ENCODE data around the gene POLR3E.
A peak's percentile ranks its signal among the peaks of the same experiment; 100 is the strongest.
"Not testable (repeated sequence)": the region's sequence is repeated elsewhere in the genome, so short reads cannot be mapped to it uniquely, and the experiment has no call there.

The POLR3E gene

DNA sequence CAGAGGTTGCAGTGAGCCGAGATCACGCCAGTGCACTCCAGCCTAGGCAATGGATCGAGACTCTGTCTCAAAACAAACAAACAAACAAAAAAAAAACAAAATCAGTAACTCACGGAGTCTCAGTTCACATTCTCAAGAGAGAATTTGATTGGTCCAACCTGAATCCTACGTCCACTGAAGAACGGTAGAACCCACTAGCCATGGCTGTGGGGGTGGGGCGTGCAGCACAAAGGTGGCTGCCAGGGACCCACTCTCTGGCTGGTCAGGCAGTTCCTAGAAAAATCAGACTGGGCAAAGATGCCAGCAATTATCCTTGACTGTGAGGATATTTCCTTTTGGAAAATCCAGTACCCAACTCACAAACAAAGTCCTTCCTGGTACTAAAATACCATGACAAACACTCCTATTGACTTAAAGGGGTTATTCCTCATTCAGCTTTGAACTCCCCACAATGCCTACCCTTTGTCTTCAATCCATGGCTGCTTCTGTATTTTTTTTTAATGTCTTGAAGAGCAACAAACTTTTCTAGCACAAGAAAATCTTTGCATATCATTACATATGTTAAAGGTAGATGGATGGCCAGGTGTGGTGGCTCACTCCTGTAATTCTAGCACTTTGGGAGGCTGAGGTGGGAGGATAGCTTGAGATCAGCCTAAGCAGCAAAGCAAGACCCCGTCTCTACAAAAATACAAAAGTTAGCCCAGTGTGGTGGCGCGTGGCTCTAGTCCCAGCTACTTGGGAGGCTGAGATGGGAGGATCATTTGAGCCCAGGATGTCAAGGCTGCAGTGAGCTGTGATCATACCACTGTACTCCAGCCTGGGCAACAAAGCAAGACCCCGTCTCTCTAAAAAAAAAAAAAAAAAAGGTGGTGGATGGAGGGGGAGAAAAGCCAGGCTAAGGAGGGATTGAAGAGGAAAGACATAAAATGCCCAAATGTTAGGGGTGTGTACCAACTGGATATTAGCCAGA, 3.8 kb upstream of the POLR3E start:
- no peak for DNase-seq (ENCODE audit: low spot score)

DNA sequence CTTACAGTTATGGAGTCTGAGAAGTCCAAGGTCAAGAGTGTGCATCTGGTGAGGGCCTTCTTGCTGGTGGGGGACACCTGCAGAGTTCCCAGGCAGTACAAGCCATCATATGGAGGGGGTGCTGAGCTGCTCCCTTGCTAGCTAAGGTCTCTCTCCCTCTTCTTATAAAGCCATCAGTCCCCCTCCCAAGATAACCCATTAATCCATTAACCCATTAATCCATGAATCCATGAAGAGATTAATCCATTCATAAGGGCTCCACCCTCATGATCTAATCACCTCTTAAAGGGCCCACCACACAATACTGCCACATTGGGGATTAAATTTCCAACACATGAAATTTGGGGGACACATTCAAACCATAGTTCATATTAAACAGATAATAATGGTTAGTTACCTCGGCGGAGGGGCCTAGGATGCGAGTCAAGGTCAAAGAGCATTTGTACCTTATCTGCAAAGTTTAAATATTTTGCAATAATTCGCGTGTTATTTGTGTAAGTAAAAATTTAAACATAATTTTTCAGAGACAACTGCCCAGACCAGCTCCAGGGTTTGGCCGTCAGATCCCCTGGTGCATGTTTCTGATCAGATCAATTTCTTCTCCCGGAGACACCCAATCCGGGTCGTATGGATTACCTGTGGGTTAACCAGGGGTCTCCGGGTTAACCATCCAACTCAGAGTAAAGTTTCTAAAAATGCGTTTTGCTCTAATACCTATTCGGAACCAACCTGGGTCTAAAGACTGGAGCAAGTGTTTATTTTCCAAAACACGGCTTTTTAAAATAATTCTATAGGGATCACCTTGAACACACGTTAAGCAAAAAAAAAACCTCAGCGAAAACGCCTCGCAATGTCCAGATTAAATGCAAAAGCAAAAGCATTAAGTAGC, 740 bp upstream of the POLR3E start:
- DNase-seq (ENCODE audit: low spot score): no peak

DNA sequence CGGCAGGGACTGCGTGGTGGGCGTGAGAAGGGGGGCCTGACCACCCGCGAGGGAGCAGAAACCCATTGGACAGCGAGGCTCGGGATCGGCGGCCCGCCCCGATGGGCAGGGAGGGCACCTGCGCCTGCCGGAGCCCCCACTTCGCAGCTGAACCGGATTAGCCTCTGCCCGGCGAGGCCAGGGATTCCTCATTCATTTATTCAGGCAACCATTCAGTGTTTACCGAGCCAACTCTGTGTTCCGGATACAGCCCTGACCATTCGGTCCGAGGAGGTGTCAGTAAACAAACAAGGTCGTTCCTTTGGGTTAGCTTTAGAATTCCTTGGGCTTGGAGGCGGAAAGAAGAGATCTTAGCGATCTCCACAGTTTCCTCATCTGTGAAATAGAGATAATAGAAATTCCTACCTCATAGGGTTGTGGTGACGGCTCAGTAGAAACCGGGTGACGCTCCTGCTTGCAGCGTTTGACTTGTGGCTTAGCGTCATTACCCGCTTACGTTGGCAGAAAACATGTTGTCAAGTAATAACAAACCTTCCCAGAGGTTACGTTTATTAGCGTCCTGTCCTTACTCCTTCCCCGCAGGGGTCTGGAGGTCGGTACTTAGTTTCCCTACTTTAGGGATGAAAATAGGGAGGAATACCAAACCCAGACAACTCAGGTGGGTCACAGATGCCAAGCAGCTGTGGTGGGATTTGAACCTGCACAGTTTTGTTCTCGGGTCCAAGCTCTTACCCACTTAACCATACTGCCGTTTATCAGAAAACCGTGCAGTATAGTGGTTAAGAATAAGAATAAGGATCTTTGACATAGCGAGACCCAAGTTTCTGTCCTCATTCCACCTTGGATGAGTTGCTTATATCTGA, 893 bp downstream of the POLR3E start:
- DNase-seq (ENCODE audit: low spot score): peak; percentile 84

DNA sequence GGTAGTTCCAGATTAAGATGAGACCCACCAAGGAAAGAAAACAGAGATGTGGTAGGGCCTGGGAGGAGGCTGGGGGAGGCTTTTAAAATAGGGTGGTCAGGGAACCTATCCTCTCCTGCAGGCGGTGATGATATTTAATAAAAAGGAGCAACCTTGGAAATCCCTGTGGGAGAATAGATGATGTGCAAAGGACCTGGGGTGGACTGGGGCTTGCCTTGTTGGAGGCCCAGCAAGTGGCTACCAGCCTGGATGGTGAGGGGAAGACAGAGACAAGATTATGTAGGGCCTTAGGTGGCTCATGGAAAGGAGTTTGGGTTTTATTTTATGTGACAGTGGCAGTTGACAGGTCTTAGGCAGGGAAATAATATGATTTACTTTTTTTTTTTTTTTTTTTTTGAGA, 1.8 kb downstream of the POLR3E start:
- DNase-seq (ENCODE audit: low spot score): no peak

DNA sequence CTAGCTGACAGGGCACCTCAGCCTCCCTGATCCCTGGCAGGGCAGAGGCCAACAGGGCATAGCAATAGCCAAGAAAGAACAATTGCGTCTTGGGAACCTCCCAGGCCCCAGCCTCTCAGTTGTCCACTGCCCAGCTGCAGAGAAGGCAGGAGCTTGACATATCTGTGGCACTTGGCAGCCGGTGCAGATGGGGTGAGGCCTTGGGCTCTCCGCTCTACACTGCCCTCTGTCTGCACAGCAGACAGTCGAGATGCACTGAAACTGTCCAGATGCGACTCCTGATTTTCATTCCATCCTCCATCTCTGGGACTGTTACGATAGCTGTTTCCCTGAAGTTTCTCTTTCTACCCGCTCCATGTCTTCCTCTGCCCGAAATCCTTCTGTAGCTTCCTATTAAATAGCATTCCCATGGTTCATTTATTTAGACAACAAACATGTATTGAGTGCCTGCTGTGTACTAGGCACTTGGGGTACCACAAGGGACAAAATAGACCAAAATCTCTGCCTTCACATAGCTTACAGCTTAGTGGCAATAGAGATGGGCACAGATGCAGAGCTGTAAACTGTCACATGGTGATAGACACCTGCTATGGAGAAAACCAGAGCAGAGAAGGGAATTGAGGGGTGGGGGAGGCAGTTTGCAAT, 3.3 kb downstream of the POLR3E start:
- peak; percentile 88 for DNase-seq (ENCODE audit: low spot score)

DNA sequence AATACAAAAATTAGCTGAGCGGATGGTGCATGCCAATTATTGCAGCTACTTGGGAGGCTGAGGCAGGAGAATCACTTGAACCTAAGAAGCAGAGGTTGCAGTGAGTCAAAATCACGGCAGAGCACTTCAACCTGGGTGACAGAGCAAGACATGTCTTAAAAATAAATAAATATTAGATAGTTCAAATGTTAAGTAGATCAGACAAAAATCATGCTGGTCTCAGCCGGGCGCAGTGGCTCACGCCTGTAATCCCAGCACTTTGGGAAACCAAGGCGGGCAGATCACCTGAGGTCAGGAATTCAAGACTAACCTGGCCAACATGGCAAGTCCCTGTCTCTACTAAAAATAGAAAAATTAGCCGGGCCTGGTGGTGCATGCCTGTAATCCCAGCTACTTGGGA, 4.2 kb downstream of the POLR3E start:
- DNase-seq (ENCODE audit: low spot score): not testable (repeated sequence)

DNA sequence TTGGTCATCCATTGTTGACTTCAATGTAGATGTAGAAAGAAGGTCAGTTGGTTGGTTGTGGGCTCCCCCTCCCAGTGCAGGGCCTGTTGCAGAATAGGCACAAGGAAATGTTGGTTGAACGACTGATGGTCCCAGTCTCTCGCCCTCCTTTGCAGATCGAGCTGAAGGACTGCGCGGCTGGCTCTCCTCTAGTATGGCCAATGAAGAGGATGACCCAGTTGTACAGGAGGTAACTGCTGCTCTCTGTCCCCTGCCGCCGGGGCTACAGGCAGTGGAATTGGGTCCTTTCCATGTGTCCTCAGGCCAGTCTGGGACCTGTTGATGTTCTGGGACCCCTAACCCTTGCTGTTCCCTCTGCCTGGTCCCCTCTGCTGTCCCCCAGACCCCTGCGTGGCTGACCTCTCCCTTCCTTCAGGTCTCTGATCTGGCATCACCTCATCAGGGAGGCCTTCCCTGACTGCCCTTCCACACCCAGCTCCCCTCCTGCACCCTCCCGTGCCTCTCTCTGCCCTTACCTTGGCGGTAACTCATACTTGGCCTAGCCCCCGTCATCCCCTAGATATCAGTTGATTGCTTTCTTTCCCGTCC, 5.7 kb downstream of the POLR3E start:
- DNase-seq (ENCODE audit: low spot score): no peak

DNA sequence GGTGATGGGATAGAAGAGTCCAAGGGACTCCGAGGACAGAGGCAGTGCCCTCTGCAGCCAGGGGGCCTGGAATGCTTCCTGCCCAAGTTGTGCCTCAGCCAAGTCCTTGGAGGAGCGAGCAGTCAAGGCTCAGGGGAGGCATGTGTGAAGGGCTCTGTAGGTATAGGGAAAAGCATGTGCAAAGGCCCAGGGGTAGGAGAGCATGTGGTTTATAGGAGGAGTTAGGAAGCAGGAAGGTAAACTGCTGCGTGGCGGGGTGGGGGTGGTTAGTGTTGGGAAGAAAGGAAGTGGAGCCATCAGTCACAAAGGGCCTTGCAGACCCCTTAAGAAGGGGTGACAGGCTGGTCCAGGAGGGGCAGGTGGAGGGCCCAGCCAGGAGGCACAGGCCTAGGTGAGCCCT, 7.2 kb downstream of the POLR3E start:
- DNase-seq (ENCODE audit: low spot score): no peak

DNA sequence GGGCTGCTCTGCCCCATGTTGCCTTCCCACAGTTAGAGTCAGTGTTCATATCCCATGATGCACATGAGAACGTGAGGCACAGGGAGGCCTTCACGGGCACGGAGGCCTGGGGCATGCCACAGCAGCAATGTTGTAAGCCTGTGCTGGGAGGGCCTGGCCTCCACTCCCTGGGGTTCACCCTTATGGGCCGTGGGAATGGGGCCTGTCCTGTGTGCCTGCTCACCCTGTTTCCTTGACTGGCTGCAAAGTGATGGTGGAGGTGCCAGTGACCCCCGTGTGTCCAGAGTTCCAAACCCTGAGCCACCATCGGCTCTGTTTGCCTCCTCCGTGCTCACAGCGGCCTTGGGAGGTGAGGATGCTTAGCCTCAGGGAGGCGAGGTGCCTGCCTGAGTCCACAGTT, 9.6 kb downstream of the POLR3E start:
- no peak for DNase-seq (ENCODE audit: low spot score)

DNA sequence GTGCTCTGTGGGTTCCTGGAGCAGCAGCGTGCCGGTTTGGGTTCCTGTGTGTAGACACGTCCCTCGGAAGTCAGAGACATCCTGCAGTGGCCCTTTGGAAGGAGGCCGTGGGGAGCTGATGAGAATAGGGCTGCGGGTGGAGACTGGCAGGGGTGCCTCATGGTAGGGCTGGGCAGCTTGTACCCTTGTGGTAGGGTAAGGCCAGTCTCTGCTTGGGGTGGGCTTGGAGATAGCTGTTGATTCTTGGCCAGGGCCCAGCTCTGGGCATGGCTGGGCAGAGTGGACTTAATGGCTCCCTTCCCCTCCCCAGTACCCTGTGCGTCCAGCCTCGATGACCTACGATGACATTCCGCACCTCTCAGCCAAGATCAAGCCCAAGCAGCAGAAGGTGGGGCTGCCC, 10.6 kb downstream of the POLR3E start:
- DNase-seq (ENCODE audit: low spot score): no peak

DNA sequence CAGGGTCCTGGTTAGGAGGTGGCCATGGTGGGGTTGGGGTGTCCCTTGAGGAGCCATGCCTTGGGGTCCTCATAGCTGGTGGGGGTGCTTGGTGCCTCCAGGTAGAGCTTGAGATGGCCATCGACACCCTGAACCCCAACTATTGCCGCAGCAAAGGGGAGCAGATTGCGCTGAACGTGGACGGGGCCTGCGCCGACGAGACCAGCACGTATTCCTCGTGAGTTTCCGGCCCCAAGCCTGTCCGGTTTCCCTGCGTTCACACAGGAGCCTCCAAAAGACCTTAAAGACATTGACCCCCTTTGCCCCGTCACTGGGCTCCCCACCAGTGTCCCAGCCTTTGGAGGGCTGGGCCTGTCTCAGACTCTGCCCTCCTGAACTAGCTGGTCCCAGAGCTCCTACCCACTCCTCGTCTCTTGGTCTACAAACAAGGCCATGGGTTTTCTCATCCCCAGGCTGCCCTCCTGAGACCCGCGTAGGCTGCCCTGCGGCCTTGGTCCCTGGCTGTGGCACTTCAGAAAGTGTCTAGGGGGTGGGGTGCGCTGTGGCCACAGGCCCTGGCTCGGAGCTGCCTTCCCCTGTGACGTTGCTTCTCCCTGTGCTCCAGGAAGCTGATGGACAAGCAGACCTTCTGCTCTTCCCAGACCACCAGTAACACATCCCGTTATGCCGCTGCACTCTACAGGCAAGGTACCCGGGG, 11.8 kb downstream of the POLR3E start:
- no peak for DNase-seq (ENCODE audit: low spot score)

DNA sequence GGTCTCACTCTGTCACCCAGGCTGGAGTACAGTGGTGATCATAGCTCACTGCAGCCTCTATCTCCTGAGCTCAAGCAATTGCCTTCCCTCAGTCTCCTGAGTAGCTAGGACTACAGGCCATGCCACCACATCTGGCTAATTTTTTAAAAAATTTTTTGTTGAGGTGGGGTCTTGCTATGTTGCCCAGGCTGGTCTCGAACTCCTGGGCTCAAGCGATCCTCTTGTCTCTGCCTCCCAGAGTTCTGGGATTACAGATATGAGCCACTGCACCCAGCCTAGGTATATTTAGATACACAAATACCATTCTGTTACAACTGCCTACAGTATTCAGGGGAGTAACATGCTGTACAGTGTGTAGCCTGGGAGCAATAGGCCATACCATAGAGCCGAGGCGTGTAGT, 14.3 kb downstream of the POLR3E start:
- no peak for DNase-seq (ENCODE audit: low spot score)

DNA sequence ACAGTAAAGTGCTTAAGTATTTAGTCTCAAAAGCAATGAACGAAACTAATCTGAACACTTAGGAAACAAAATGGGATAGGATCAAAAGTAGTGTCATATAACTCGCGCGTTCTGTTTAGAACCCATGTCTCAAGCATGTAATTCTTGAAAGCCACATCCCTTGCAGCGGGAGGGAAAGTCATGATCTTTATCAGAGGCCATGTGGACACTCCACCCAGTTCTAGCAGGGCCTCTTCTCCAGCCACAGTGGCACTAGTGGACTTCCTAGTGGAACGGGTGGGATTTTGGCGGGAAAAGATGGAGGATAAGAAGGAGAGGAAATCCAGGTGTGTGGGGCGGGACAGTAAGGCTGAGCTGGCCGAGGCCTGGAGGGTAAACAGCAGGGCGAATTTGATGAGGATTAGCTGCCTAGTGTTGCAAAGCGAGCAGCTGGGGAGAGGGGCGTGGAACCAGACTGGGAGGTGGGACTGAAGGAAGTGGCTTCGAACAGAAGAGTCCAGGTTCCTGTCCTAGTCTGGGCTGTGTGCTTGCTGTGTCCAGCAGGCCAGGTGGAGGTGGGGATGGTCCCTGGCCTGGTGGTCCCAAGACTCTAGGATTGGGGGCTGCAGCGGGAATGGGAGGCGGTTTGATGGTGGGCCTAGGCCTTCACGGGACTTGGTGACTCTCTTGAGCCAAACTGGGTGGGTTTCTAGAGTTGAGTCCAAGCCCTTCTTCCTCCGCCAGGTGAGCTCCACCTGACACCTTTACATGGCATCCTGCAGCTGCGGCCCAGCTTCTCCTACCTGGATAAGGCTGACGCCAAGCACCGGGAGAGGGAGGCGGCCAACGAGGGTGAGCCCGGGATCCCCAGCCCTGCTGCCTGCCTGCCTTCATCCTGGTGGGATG, 15.9 kb downstream of the POLR3E start:
- DNase-seq (ENCODE audit: low spot score): no peak

DNA sequence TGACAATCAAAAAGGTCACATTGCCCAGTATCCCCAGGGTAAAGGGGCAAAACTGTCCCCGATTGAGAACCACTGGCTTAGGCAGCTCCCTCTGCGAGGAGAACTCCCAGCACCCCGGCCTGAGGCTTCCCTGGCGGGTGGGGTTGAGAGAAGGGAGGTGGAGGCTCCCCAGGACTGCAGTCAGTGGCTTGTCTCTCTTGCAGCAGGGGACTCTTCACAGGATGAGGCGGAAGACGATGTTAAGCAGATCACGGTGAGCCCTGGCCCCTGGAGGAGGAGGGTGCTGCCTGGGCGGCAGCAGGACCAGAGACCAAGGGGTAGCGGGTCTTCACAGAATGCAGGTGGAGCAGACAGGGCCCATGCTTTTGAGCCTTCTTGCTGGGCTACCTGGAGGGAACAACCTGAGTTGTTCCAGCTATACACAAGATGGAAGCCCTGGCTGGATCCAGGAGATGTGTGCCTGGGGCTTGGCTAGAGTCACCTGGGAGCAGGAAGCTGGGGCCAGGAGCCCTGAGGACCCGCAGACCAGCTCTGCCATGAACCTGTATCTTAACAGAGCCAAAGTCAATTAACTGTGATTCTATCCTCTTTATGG, 16.8 kb downstream of the POLR3E start:
- DNase-seq (ENCODE audit: low spot score): no peak

DNA sequence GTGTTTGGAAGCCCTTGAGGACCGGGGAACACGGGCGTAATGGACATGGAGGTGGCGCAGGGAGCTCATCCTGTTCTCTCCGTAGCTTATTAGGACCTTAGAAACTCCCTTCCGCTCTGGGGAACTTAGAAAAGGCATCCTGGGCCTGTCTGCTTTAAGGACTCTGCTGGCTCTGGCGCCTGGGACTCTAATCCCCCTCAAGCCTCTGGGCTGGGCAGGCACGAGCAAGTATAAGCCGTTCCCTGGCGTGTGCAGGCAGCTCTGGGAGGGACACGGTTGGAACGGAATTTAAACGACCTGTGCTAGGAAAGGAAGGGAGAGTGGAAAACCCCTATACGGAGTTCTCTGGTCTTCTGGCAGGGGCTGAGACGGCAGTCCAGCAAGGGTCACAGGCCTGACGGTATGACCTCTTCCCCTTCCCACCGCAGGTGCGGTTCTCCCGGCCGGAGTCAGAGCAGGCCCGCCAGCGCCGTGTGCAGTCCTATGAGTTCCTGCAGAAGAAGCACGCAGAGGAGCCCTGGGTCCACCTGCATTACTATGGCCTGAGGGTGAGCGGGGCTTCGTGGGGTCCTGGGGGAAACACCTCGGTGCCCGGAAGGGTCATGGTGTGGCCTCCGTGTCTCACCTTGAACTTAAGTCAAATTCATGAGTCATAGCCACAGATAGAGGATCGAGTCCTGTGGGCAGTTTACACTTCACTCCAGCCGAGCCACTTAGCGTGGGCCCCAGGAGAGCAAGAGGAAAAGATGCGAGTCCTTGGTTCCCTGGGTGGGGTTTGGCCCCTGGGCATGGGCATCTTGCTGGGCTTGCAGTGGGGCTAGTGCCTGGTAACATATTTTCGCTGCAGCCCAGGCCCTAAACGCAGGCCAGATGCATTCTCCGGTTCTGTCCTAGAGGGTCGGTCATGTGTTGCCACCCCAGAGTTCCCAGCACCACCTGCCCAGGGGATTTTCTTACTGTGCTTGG, 17.7 kb downstream of the POLR3E start:
- no peak for DNase-seq (ENCODE audit: low spot score)

DNA sequence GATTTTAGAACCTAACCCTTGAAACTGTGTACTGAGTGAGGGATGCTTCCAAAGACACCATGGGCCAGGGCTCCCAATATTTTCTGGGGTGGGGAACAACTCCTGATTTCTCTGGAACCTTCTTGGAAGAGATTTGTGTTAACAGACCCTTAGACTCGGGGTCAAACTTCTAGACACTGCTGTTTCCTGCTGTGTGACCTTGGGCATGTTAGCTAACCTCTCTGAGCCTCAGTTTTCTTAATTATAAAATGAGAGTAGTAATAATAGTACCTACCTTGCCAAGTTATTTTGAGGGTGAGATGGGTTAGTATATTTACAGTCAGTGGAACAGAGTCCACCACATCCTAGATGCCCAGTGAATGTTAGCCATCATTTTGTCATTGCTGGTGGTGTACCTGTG, 18.8 kb downstream of the POLR3E start:
- no peak for DNase-seq (ENCODE audit: low spot score)

DNA sequence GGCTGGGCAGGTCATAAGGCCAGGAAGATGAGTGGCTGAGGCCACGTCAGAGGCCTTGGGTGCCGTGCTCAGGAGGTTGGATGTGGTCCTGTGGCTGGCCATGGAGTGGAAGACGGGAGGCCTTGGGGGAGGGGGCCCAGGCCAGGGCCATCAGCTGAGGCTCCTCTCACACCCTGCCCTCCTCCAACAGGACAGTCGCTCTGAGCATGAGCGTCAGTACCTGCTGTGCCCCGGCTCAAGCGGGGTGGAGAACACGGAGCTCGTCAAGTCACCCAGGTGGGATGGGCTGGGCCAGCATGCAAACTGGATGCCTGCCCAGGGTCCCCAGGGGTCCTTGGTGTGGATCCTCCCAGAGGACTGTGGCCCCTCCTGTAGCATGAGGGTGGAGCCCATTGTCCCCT, 19.2 kb downstream of the POLR3E start:
- no peak for DNase-seq (ENCODE audit: low spot score)

DNA sequence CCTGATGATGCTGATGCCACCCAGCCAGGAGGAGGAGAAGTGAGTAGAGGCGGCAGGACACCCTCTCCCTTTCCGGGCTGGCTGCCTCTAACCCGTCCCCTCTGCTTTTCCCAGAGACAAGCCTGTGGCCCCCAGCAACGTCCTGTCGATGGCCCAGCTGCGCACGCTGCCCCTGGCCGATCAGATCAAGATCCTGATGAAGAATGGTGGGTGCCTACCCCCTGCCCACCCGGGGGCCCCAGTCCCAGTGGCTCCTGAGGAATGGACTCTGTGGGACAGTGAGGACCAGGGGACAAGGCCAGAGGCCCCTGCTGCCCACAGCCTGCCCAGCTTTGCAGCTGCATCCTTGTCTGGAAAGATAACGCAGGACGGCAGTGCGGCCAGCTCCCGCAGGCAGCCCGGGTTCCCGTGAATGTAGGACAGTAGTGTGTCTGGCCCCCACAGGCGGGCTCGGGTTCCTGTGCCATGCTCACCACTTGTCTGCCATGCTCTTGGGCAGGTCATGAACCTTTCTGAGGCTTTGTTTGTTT, 19.9 kb downstream of the POLR3E start:
- DNase-seq (ENCODE audit: low spot score): no peak

Measured in GM03348 (cell line).